ENCODE data around the gene ZSCAN4.

DNA sequence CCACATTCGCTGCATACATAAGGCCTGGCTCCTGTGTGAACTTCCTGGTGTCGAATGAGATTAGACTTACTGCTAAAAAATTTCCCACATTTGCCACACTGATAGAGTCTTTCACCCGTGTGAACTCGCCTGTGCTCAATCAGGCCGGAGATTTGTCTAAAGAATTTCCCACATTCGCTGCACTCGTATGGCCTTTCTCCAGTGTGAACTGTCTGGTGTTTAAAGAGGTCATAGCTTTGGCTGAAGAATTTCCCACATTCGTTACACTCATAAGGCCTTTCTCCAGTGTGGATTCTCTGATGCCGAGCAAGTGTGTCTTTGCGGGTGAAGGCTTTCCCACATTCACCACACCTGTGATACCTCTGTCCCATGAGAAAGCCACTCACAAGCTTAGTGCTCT, 52.1 kb downstream of the ZSCAN4 start:
- TF ChIP-seq POLR2A (IDR thresholded peaks at IDR 0.05) (no peak), CTCF (IDR thresholded peaks at IDR 0.05) (no peak)
